AG08395 (cell line): Measurements from ENCODE around the gene ASB15.

Experiments
- DNase-seq: peaks from one replicate; pipeline ENCODE4 v3.0.0; 2012; ENCODE audit warnings: mixed read lengths, low spot score

ASB15 gene

GRCh38 chr7:123635551-123636359 is 34.1 kb downstream of the ASB15 start:
- peak; percentile 44 for DNase-seq

GRCh38 chr7:123637203-123637602 is 35.6 kb downstream of the ASB15 start:
- no peak for DNase-seq

- DNase-seq: no peak
Measured at GRCh38 chr7:123637878-123638277, 36.3 kb downstream of the ASB15 start.

GRCh38 chr7:123639631-123640030 is 38.0 kb downstream of the ASB15 start:
- DNase-seq: no peak

- no peak for DNase-seq
Measured at GRCh38 chr7:123640583-123640982, 39.0 kb downstream of the ASB15 start.

GRCh38 chr7:123641901-123642300 is 40.3 kb downstream of the ASB15 start:
- no peak for DNase-seq

GRCh38 chr7:123643495-123644441 is 42.1 kb downstream of the ASB15 start:
- DNase-seq: peak; percentile 40

GRCh38 chr7:123645516-123645915 is 43.9 kb downstream of the ASB15 start:
- DNase-seq: no peak

GRCh38 chr7:123647106-123647730 is 45.6 kb downstream of the ASB15 start:
- DNase-seq: no peak

- DNase-seq: peak; percentile 34
Measured at GRCh38 chr7:123649964-123650363, 48.3 kb downstream of the ASB15 start.

GRCh38 chr7:123650595-123650994 is 49.0 kb downstream of the ASB15 start:
- no peak for DNase-seq

- no peak for DNase-seq
Measured at GRCh38 chr7:123652406-123652805, 50.8 kb downstream of the ASB15 start.

GRCh38 chr7:123653162-123653561 is 51.5 kb downstream of the ASB15 start:
- DNase-seq: no peak

- DNase-seq: no peak
Measured at GRCh38 chr7:123655614-123656013, 54.0 kb downstream of the ASB15 start, which contains the start of gene LMOD2. TSS of gene LMOD2 (plus strand) at chr7:123655866. CDS start at chr7:123655964, 98 bp downstream.

- DNase-seq: no peak
Measured at GRCh38 chr7:123656544-123657303, 55.1 kb downstream of the ASB15 start.

GRCh38 chr7:123657304-123657685 is 55.7 kb downstream of the ASB15 start:
- no peak for DNase-seq

GRCh38 chr7:123658023-123658422 is 56.4 kb downstream of the ASB15 start:
- no peak for DNase-seq

- no peak for DNase-seq
Measured at GRCh38 chr7:123660514-123661354, 59.1 kb downstream of the ASB15 start.

GRCh38 chr7:123661765-123662164 is 60.1 kb downstream of the ASB15 start:
- no peak for DNase-seq

- DNase-seq: no peak
Measured at GRCh38 chr7:123662293-123662692, 60.7 kb downstream of the ASB15 start.

- DNase-seq: no peak
Measured at GRCh38 chr7:123662755-123663154, 61.1 kb downstream of the ASB15 start.
